GM12874 (cell line): ENCODE results near the gene P4HA1.

Experiments
- CTCF ChIP-seq: IDR thresholded peaks from 2 replicates; pipeline ENCODE4 v1.5.1; 2011; ENCODE audit warnings: low read depth, mild to moderate bottlenecking, control low read depth, low read length, moderate library complexity; ENCODE audit not compliant: insufficient read depth

The P4HA1 gene

GRCh38 chr10:73096449-73097304 lies at the start of gene P4HA1:
P4HA1 (minus strand) TSS chr10:73096866; CDS start chr10:73074883, 21,983 bp downstream.
- TF ChIP-seq CTCF = peak; percentile 78

DNA sequence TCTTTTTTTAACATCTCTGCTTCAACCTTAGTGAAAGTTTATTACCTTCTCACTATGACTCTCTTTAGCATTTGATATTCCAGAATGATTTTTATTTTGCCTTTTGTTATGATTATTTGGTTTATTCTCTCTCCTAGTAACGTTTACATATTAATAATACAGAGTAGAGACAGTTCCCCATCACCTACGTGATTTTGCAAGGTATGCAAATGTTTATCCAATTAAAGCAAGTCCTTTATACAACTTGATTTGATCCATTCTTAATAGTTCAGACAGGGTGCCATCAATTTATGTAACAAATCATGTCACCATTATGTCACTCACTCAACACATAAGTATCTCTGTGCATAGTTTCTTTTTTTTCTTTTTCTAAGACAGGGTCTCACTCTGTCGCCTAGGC lies 44.9 kb upstream of the P4HA1 start:
- no peak for TF ChIP-seq CTCF

- no peak for TF ChIP-seq CTCF
Observed at GRCh38 chr10:73139251-73139650, 42.6 kb upstream of the P4HA1 start.

- no peak for TF ChIP-seq CTCF
Observed at GRCh38 chr10:73136627-73137026, 40.0 kb upstream of the P4HA1 start.

GRCh38 chr10:73134727-73135126 lies 38.1 kb upstream of the P4HA1 start:
- no peak for TF ChIP-seq CTCF

GRCh38 chr10:73131913-73132686 lies 35.4 kb upstream of the P4HA1 start:
- TF ChIP-seq CTCF = no peak

GRCh38 chr10:73131301-73131700 lies 34.6 kb upstream of the P4HA1 start:
- no peak for TF ChIP-seq CTCF
